Right lobe of liver (tissue), 4 donors: ENCODE data around the gene SAMD8.

Experiments used
- CTCF ChIP-seq, 4 donors: fragments of 200-600 bp in 3 of 4; fragments of 450-650 bp in 1 of 4; IDR thresholded peaks; one replicate each; pipeline versions ENCODE4 v1.5.1 to v1.8.0; 2016 to 2022; ENCODE audit warnings: antibody characterized with exemption in 4 of 4, mild to moderate bottlenecking in 2 of 4
- POLR2A ChIP-seq: fragments of 450-650 bp; IDR thresholded peaks from one replicate; pipeline ENCODE4 v1.6.1; 2017; ENCODE audit warnings: antibody characterized with exemption, mild to moderate bottlenecking
- donor health status: DM: no; HTN: no; CAD: no.
- donor health status: DM: no; HTN: no; CAD: no.
- donor health status: DM: no; HTN: yes; CAD: no.

- TF ChIP-seq CTCF (IDR thresholded peaks at IDR 0.05) (no peak), POLR2A (no peak)
These were observed 69.1 kb downstream of the SAMD8 start for GRCh38 chr10:75180592-75180991.
